ENCODE measurements around the gene CCL26.
"Not testable (repeated sequence)": the region's sequence is repeated elsewhere in the genome, so short reads cannot be mapped to it uniquely, and the experiment has no call there.

The CCL26 gene

GRCh38 chr7:75737856-75738603 is 34.0 kb downstream of the CCL26 start:
- DNase-seq: peak; percentile 57

DNA sequence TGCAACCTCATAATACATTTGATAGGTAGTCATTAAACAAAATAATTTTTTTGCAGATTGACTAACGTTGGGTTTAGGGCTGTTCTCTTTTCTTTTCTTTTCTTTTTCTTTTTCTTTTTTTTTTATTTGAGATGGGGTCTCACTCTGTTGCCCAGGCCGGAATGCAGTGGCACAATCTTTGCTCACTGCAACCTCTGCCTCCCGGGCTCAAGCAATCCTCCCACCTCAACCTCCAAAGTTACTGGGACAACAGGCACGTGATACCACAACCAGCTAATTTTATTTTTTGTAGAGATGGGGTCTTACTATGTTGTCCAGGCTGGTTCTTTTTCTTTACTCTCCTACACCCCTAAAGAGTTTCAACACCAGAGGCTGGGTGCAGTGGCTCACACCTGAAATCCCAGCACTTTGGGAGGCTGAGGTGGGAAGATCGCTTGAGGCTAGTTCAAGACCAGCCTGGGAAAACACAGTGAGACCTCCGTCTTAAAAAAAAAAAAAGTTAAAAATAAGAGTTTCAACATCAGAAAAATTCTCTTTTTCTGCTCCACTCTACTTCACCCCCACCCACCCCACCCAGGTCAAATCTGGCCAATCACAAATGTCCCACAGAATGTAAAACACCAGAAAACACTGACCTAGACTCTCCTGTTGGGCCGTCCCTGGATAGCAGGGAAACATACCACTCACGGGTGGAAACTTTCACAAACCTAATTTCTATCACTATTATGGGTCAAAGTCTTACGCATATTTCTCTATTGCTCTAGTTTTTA is 36.2 kb downstream of the CCL26 start:
- no peak for DNase-seq

DNA sequence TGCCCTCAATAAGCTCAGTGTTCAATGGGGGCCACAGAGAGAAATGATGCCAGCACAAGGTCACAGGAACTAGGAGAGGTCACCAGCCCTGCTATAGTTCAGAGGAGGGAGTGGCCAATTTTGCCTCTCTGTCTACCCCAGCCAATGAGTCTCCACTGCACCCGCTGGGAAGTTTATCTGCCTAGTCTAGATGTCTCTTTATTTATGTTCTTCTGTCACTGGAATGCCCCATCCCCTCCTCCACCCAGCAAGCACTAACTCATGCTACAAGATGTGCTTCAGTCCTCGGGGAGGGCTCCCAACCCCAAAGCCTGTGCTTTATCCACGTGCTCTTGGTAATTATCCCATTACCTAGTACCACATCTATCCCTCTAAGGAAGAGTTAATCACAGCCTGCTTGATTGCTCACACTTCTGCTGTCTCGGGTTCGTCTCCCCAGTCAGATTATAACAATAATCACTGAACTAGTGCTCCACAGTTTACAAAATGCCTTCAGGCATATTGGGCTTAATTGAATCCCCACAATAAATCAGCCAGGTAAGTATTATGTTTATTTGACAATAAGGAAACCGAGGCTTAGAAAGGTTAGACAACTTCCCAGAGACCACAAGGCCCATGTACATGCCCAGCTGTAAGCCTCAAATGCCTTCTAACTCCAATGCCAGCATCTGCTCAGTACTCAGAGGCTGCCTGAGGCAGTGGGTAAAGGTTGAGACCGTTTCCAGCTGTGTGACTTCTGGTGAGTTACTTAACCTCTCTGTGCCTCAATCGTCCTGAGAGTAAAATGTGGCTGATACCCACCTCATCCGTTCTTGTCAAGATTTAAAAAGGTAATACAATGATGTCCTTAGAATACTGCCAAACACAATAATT is 37.2 kb downstream of the CCL26 start:
- DNase-seq: no peak

DNA sequence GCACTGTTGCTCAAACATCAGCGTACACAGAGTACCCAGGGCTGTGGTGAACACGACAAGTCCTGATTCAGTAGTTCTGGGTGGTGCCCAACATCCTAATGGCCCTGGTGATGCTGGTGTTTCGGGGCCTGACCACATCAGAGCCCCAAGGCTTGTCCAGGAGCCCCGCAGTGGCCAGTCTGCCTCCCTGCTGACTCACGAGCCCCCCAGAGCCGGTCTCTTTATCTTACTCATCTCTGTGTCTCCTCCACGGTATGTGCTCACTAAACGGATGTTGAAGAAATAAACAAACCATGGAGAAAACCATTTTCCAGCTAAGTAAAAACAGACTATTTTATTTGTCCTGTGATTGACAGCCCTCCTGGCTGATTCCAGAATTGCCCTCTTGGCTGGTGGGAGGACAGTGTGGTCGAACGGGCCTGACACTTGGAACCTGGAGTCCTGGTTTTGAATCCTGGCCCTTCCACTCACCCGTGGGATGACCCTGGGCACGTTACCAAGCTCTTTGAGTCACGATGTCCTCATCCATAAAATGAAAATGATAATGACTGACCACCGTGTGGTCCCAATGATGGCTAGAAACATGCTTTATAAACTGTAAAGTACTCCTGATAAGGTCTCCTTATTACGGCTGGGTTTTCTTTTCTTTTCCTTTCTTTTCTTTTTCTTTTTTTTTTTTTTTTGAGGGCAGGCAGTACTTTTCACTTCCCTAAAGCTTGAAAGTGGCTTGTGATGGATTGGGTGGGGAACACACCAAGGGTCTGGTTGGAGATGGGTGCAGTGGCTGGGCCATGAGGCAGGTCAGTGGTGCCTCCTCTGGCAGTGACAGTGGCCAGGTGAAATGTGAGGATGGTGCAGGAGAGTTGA is 39.0 kb downstream of the CCL26 start:
- DNase-seq: no peak

- no peak for DNase-seq
Measured at GRCh38 chr7:75732016-75732521, 39.9 kb downstream of the CCL26 start.

GRCh38 chr7:75729851-75730274 is 42.1 kb downstream of the CCL26 start:
- DNase-seq: no peak

DNA sequence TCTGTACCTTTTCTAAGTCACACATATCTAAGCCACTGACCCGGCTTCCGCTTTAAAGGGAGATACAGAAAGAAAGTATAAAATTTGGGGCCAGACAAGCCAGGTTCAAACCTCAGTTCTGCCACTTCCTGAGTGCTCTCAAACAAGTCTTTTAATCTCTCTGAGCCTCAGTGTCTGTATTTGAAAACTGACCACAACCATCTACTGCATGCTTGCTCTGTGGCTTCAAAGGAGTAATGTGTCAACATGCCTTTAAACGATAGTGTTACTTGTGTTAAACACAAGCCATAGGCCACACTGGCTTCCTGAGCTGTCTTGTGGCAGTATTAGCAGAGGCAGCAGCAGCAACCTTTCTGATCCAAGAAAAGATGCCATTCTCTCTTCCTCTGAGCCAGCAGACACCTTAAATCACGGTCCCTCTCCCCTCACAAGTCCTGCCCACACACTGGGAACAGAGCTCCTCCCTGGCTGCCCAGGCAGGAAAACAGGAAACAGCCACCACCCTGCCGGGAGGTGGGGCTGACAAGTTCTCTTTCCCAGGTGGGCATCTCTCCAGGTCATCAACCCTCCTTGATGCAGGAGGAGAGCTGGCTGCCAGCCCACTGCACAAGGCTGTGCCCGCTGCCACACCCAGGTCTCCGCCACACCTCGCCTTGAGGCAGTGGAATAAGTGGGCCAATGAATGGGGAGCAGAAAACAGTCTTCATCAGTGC is 44.0 kb downstream of the CCL26 start:
- DNase-seq: no peak

DNA sequence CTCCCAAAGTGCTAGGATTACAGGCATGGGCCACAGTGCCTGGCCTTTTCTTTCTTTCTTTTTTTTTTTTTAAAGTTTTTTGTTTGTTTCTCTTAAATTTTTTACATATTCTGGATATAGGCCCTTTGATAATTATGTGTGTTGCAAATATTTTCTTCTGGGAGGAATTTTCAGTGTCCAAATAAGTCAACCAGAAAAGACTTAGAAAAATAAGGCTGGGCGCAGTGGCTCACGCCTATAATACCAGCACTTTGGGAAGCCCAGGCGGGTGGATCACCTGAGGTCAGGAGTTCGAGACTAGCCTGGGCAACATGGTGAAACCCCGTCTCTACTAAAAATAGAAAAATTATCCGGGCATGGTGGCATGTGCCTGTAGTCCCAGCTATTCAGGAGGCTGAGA is 44.7 kb downstream of the CCL26 start:
- not testable (repeated sequence) for DNase-seq

- no peak for DNase-seq
Measured at GRCh38 chr7:75725306-75725705, 46.7 kb downstream of the CCL26 start.

- DNase-seq: no peak
Measured at GRCh38 chr7:75723444-75723843, 48.6 kb downstream of the CCL26 start.

DNA sequence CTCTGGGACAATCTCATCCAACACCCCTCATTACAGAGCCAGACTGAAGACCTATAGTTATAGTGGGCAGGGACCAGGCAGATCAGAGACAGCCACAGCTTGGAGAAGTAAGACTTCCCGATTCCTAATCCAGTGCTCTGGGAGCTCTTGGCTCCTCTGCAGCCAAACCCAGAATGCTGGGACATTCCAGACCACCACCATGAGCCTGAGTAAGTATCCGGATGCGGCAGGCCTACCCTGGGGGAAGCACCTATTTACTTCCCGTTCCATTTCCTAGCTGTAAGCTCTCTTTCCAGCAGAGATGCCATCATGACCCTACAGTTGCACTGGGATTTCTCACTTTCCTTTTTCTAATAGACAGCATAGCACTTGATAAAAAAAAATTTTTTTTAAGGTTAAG is 49.6 kb downstream of the CCL26 start:
- DNase-seq: no peak

DNA sequence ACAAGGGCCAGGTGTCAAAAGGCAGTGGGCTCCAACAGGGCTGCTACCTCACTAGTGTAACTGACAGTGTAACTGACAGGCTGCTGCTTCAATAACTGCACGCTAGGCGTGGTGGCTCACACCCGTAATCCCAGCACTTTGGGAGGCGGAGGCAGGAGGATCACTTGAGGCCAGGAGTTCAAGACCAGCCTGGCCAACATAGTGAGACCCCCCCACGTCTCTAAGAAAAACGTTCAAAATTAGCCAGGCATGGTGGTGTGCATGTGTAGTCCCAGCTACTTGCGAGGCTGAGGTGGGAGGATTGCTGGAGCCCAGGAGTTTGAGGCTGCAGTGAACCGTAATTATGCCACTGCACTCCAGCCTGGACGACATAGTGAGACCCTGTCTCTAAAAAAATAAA is 50.1 kb downstream of the CCL26 start:
- not testable (repeated sequence) for DNase-seq

GRCh38 chr7:75721426-75721825 is 50.6 kb downstream of the CCL26 start:
- DNase-seq: no peak

DNA sequence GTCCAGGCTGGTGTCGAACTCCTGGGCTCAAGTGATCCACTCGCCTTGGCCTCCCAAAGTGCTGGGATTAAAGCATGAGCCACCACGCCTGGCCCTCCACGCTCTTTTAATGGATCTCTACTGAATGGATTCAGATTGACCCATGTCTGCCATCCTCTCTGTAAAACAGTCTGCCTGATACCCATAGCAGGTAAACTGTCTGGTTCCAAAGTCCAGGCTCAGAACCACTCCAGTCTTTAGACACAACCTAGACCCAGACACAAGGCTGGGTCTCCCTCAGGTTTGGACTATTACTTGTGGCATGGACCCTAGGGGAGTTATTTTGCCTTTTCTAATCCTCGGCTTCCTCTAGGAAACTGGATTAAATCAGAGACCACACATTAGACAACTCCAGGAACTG is 52.4 kb downstream of the CCL26 start:
- no peak for DNase-seq
